B cell (primary cell): ENCODE measurements around the gene IPO11. TPM values are rescaled to one million over a fixed set of nuclear protein-coding genes. Genes with fewer than 3 reads are reported as not detected.

Source experiments
- ATAC-seq: fragments of 200-7000 bp; cut with Tn5 transposase; one replicate; pipeline ENCODE4 v1.10.0; 2021; ENCODE audit warnings: low read depth, mild to moderate bottlenecking, moderate number of reproducible peaks, moderate library complexity
- CTCF ChIA-PET: fragments of 350-600 bp; sonication (Branson Sonifier 250); formaldehyde crosslinking; loops from one replicate; lab custom pipeline; 2021; ENCODE audit warnings: antibody characterized with exemption, inconsistent platforms; lab: Charles Lee
- POLR2A ChIA-PET: fragments of 350-600 bp; sonication (Branson Sonifier 250); formaldehyde crosslinking; loops from one replicate; lab custom pipeline; 2021; ENCODE audit warnings: antibody characterized with exemption; lab: Charles Lee
- DNase-seq: peaks from one replicate; pipeline ENCODE4 v3.0.0; 2013
- H2AFZ ChIP-seq: 2 replicates; pipeline ENCODE4 v1.6.1; 2012; ENCODE audit warnings: mild to moderate bottlenecking, low read depth, low read length; ENCODE audit not compliant: insufficient read depth, poor library complexity, severe bottlenecking
- H3K27ac ChIP-seq, 2 donors: 1 replicate in 1 of 2; 2 replicates in 1 of 2; pipeline ENCODE4 v1.5.1; 2012 to 2013; ENCODE audit warnings: low read length in 2 of 2, mild to moderate bottlenecking in 2 of 2, moderate library complexity in 1 of 2
- H3K27me3 ChIP-seq, 4 experiments: fragments of 200-600 bp in 1 of 4; sonication (generic) in 1 of 4; replicated peaks in 1 of 4; 1 replicate in 2 of 4; 2 replicates in 2 of 4; pipeline versions ENCODE4 v1.6.1 to v1.7.0; 2013 to 2016; ENCODE audit warnings: low read length in 3 of 4, mild to moderate bottlenecking in 2 of 4, mixed read lengths in 1 of 4, moderate library complexity in 1 of 4; ENCODE audit not compliant: insufficient read depth in 4 of 4, control insufficient read depth in 3 of 4; ENCODE audit errors: control extremely low read depth in 1 of 4
- H3K36me3 ChIP-seq, 2 experiments: replicated peaks in 1 of 2; 1 replicate in 1 of 2; 2 replicates in 1 of 2; pipeline versions ENCODE4 v1.6.1 to v1.7.1; 2013; ENCODE audit warnings: low read length in 1 of 2; ENCODE audit not compliant: insufficient read depth in 2 of 2, control insufficient read depth in 1 of 2; ENCODE audit errors: control extremely low read depth in 1 of 2, extremely low read depth in 1 of 2
- H3K4me1 ChIP-seq, 2 donors: fragments of 200-600 bp in 1 of 2; sonication (generic) in 1 of 2; 1 replicate in 1 of 2; 2 replicates in 1 of 2; pipeline versions ENCODE4 v1.5.1 to v1.6.1; 2013 to 2017; ENCODE audit warnings: low read length in 2 of 2; ENCODE audit not compliant: control insufficient read depth in 2 of 2, insufficient read depth in 2 of 2
- H3K4me2 ChIP-seq: replicated peaks from 2 replicates; pipeline ENCODE3; 2012; ENCODE audit warnings: mild to moderate bottlenecking, low read depth, low read length; ENCODE audit not compliant: poor library complexity, severe bottlenecking
- H3K4me3 ChIP-seq, 5 experiments: fragments of 200-600 bp in 1 of 5; sonication (generic) in 1 of 5; 1 replicate in 3 of 5; 2 replicates in 2 of 5; pipeline versions ENCODE4 v1.5.1 to v1.7.0; 2011 to 2016; ENCODE audit warnings: low read length in 4 of 5, mild to moderate bottlenecking in 4 of 5, low read depth in 2 of 5, control low read depth in 1 of 5, moderate library complexity in 1 of 5; ENCODE audit not compliant: insufficient read depth in 1 of 5; ENCODE audit errors: control extremely low read depth in 1 of 5, extremely low read depth in 1 of 5
- H3K79me2 ChIP-seq: fragments of 200-600 bp; sonication (generic); one replicate; pipeline ENCODE4 v1.6.0; 2016; ENCODE audit warnings: low read length; ENCODE audit not compliant: control insufficient read depth, insufficient read depth
- H3K9ac ChIP-seq: fragments of 200-600 bp; sonication (generic); 2 replicates; pipeline ENCODE4 v1.6.1; 2017; ENCODE audit warnings: mild to moderate bottlenecking, low read length, moderate library complexity
- H3K9me3 ChIP-seq, 3 donors: one replicate each; pipeline versions ENCODE4 v1.6.1 to v1.7.1; 2013; ENCODE audit warnings: low read length in 2 of 3; ENCODE audit not compliant: control insufficient read depth in 2 of 3, insufficient read depth in 1 of 3; ENCODE audit errors: control extremely low read depth in 1 of 3
- H4K20me1 ChIP-seq: 2 replicates; pipeline ENCODE4 v1.6.0; 2012; ENCODE audit warnings: mild to moderate bottlenecking, low read length; ENCODE audit not compliant: insufficient read depth, control insufficient read depth, poor library complexity, severe bottlenecking
- H3K27ac Mint-ChIP-seq: one replicate; pipeline ENCODE4 v1.8.0; 2021; ENCODE audit warnings: mixed read lengths
- H3K27me3 Mint-ChIP-seq: one replicate; pipeline ENCODE4 v1.8.0; 2021; ENCODE audit warnings: mixed read lengths
- H3K4me1 Mint-ChIP-seq: one replicate; pipeline ENCODE4 v1.8.0; 2021; ENCODE audit warnings: mixed read lengths
- H3K4me3 Mint-ChIP-seq: one replicate; pipeline ENCODE4 v1.8.0; 2021; ENCODE audit warnings: mixed read lengths
- H3K9me3 Mint-ChIP-seq: one replicate; pipeline ENCODE4 v1.8.0; 2022; ENCODE audit warnings: mixed read lengths; ENCODE audit not compliant: insufficient read depth
- EZH2 ChIP-seq: IDR thresholded peaks from 2 replicates; pipeline ENCODE4 v1.6.1; 2012; ENCODE audit warnings: borderline replicate concordance, low read depth, mild to moderate bottlenecking, moderate library complexity, low read length; ENCODE audit not compliant: insufficient read depth, poor library complexity, severe bottlenecking
- WGBS: methylation state at CpG from one replicate; pipeline ENCODE4 v1.1.5; 2013; ENCODE audit warnings: missing lambda C conversion rate; ENCODE audit not compliant: insufficient coverage; 5-methylcytosine and 5-hydroxymethylcytosine counted together
- intact Hi-C: fragments of 100-400 bp; cut with micrococcal nuclease; formaldehyde crosslinking; loops from one replicate; pipeline ENCODE4 v1.10.0; 2022
- polyA plus RNA-seq: library from polyadenylated mRNA; depleted of rRNA; stranded (reverse); fragments of >200 nt; gene quantifications from 2 replicates; pipeline ENCODE4 v1.2.3, GENCODE V29; 2012
- total RNA-seq, 2 donors: library from RNA; stranded (reverse); fragments of 120-200 nt in 1 of 2; gene quantifications; 1 replicate in 1 of 2; 2 replicates in 1 of 2; pipeline versions ENCODE4 v1.2.3 to v1.2.4, GENCODE V29; 2013 to 2022
- TF ChIP-seq, protein P1 (sequence below): fragments of 200-600 bp; IDR thresholded peaks from one replicate; pipeline ENCODE4 v1.8.0; 2022; ENCODE audit warnings: antibody characterized with exemption, mild to moderate bottlenecking

The IPO11 gene
- total and polyA plus RNA-seq, 2 donors (not counting 1 experiment from before 2014, with no cell fraction given): 3.8 to 37.4 TPM

DNA sequence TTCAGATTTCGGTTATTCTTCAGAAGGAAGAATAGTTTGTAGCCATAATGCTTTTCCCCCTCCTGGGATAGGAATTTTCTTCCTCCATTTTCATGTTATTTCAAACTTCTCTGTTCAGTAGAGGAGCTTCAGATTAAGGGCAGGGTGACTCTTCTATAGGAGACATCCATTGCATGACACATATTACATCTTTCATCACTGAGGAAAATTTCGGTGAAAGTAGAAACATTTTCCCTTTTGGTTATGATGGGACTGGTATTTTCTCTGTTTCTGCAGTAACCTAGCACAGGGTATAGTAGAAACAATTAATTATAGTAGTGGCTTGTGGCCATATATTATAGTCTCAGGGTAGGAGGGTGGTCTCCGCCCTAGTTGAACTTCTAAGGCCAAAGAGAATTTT, 1.1 kb downstream of the IPO11 start:
- Mint-ChIP-seq H3K27me3 (no peaks in the 10 kb centered on the region), H3K9me3 (no peaks in the 10 kb centered on the region), H3K4me3 (peak overlapping the region; percentile 84), H3K27ac (peak overlapping the region; percentile 91), H3K4me1 (peaks cover 17% of the 10 kb centered on the region)
- CTCF ChIA-PET: interaction anchor here (3.1 kb wide), 1 partner anchor 10 kb away, joined by 14 read pairs; the partner anchor contains the start of gene DIMT1
- no peaks in the 10 kb centered on the region for H3K9me3 ChIP-seq
- H3K9ac ChIP-seq: peak overlapping the region; percentile 82
- peaks cover 0 to 1% of the 10 kb centered on the region in 2 experiments for H3K36me3 ChIP-seq
- peaks cover 13 to 15% of the 10 kb centered on the region in 2 donors for H3K4me1 ChIP-seq
- ATAC-seq (no peak), DNase-seq (no peak)
- peak overlapping the region; percentile 97 for H2AFZ ChIP-seq
- intact Hi-C loops: no loop called here
- WGBS: no CpG with 5 or more reads among the region's 3 CpGs
- no peaks in the 10 kb centered on the region for H3K27me3 ChIP-seq
- TF ChIP-seq, protein P1, sequence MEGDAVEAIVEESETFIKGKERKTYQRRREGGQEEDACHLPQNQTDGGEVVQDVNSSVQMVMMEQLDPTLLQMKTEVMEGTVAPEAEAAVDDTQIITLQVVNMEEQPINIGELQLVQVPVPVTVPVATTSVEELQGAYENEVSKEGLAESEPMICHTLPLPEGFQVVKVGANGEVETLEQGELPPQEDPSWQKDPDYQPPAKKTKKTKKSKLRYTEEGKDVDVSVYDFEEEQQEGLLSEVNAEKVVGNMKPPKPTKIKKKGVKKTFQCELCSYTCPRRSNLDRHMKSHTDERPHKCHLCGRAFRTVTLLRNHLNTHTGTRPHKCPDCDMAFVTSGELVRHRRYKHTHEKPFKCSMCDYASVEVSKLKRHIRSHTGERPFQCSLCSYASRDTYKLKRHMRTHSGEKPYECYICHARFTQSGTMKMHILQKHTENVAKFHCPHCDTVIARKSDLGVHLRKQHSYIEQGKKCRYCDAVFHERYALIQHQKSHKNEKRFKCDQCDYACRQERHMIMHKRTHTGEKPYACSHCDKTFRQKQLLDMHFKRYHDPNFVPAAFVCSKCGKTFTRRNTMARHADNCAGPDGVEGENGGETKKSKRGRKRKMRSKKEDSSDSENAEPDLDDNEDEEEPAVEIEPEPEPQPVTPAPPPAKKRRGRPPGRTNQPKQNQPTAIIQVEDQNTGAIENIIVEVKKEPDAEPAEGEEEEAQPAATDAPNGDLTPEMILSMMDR: no peak
- no peak for TF ChIP-seq EZH2
- H4K20me1 ChIP-seq: peaks cover 10% of the 10 kb centered on the region
- POLR2A ChIA-PET: interaction anchor here (0.6 to 2.7 kb wide), 3 partner anchors 10 to 108 kb away, joined by 4 to 25 read pairs (median 6); partner anchors contain the start of genes DIMT1 and KIF2A
- no peak overlapping the region for H3K27ac ChIP-seq
- peaks cover 62% of the 10 kb centered on the region for H3K79me2 ChIP-seq
- peak overlapping the region in 4 of 5 experiments; percentile 67 to 97 (median 80) for H3K4me3 ChIP-seq
- peak overlapping the region; percentile 75 for H3K4me2 ChIP-seq

DNA sequence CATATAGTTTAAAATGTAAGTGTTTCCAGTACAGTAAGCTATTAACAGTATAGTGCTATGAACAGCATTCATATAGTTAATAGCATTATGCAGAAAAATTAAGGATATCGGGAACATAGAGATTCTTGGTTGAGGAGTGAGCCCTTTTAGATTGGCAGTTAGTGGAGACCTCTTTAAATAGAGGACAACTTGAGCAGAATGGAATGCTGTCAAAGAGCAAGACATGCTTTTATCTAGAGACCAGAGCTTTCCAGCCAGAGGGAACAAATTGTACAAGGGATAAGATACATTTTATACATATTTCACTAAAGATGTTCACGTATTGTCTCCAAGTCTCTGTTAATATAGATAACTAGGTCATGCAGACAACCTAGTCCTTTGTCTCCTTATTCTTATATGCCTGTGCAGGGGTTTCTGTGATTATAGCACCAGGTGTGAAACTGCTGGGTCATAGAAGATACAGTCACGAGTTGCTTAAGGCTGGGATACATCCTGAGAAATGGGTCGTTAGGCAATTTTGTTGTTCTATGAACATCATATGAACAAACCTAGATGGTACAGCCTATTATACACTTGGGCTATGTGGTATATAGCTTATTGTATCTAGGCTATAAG, 6.0 kb downstream of the IPO11 start:
- intact Hi-C loops: no loop called here
- Histone ChIP-seq H3K27ac (no peak overlapping the region), H3K4me3 (no peak overlapping the region), H2AFZ (no peak overlapping the region), H3K4me2 (no peak overlapping the region), H4K20me1 (peaks cover 14% of the 10 kb centered on the region), H3K4me1 (peaks cover 4% of the 10 kb centered on the region in 2 donors), H3K36me3 (peaks cover 0 to 6% of the 10 kb centered on the region in 2 experiments), H3K9me3 (no peaks in the 10 kb centered on the region), H3K27me3 (no peaks in the 10 kb centered on the region), H3K79me2 (peaks cover 91% of the 10 kb centered on the region), H3K9ac (no peak overlapping the region)
- no peak overlapping the region for H3K4me3 Mint-ChIP-seq
- ATAC-seq (no peak), DNase-seq (no peak)
- no peaks in the 10 kb centered on the region for H3K9me3 Mint-ChIP-seq
- TF ChIP-seq EZH2: no peak
- TF ChIP-seq, protein P1: no peak
- WGBS: 100% methylated on average over 1 of the region's 4 CpGs
- ChIA-PET CTCF (no interaction called here), POLR2A (no interaction called here)
- peaks cover 8% of the 10 kb centered on the region for H3K4me1 Mint-ChIP-seq
- H3K27me3 Mint-ChIP-seq: no peaks in the 10 kb centered on the region
- H3K27ac Mint-ChIP-seq: no peak overlapping the region
